HCT116 (cell line): ENCODE measurements around the gene KMT2B. TPM values are rescaled to one million over a fixed set of nuclear protein-coding genes. Genes with fewer than 3 reads are reported as not detected.

ENCODE experiments used
- ATAC-seq: fragments of 200-7000 bp; cut with Tn5 transposase; 2 replicates; pipeline ENCODE4 v1.9.1; 2020; ENCODE audit warnings: mild to moderate bottlenecking, moderate library complexity
- BruUV-seq: library from RNA; stranded (reverse); fragments of 400-500 nt; replicated peaks from 2 replicates; lab custom pipeline; 2021; lab: Mats Ljungman, UMichigan
- CTCF ChIA-PET: fragments of 300-600 bp; sonication (Branson Sonifier 250); formaldehyde crosslinking; loops from one replicate; lab custom pipeline; 2021; ENCODE audit warnings: antibody characterized with exemption; lab: Charles Lee
- POLR2A ChIA-PET: fragments of 300-600, 350-600 bp; sonication (Branson Sonifier 250); formaldehyde crosslinking; loops from one replicate; lab custom pipeline; 2021; ENCODE audit warnings: antibody characterized with exemption; lab: Charles Lee
- RAD21 ChIA-PET, 2 experiments: fragments of 300-600 bp; sonication (Branson Sonifier 250); formaldehyde crosslinking; loops; one replicate each; lab custom pipeline; 2023; ENCODE audit warnings: low total read pairs in 2 of 2; ENCODE audit not compliant: uncharacterized antibody in 2 of 2, unreplicated experiment in 2 of 2, low non-redundant PET in 1 of 2; lab: Charles Lee
- DNase-seq: peaks from one replicate; pipeline ENCODE4 v3.0.0-alpha.2; 2010; ENCODE audit warnings: low read depth, low spot score
- H2AFZ ChIP-seq: fragments of 200-600 bp; shearing (Covaris generic), sonication (generic); 2 replicates; pipeline ENCODE4 v1.6.1; 2017; ENCODE audit warnings: low read depth, mixed run types, mixed read lengths, antibody characterized with exemption, low read length; ENCODE audit not compliant: poor library complexity, severe bottlenecking
- H3K27ac ChIP-seq: 2 replicates; pipeline ENCODE4 v1.5.1; 2012; ENCODE audit warnings: low read depth, low read length
- H3K27me3 ChIP-seq: fragments of 200-600 bp; sonication (generic); 2 replicates; pipeline ENCODE4 v1.6.1; 2016; ENCODE audit warnings: mixed run types, low read length, mixed read lengths; ENCODE audit not compliant: insufficient read depth
- H3K36me3 ChIP-seq, 2 experiments: fragments of 200-500 bp in 1 of 2; fragments of 200-600 bp in 1 of 2; sonication (Bioruptor generic) in 1 of 2; sonication (generic) in 1 of 2; 2 replicates each; pipeline versions ENCODE4 v1.5.1 to v1.6.1; 2014 to 2016; ENCODE audit warnings: low read length in 2 of 2, inconsistent platforms in 1 of 2, mixed read lengths in 1 of 2, mixed run types in 1 of 2; ENCODE audit not compliant: insufficient read depth in 2 of 2, control insufficient read depth in 1 of 2
- H3K4me1 ChIP-seq, 2 experiments: fragments of 200-600 bp in 1 of 2; sonication (generic) in 1 of 2; 2 replicates each; pipeline versions ENCODE4 v1.5.1 to v1.6.1; 2012 to 2017; ENCODE audit warnings: low read length in 2 of 2, inconsistent platforms in 1 of 2, mild to moderate bottlenecking in 1 of 2, mixed read lengths in 1 of 2, mixed run types in 1 of 2, moderate library complexity in 1 of 2; ENCODE audit not compliant: insufficient read depth in 2 of 2, control insufficient read depth in 1 of 2
- H3K4me2 ChIP-seq: fragments of 200-600 bp; sonication (generic); 2 replicates; pipeline ENCODE4 v1.6.1; 2017; ENCODE audit warnings: mixed run types, low read length, mixed read lengths
- H3K4me3 ChIP-seq, 2 experiments: fragments of 200-600 bp in 1 of 2; sonication (generic) in 1 of 2; replicated peaks in 1 of 2; 2 replicates each; pipeline ENCODE4 v1.5.1; 2011 to 2016; ENCODE audit warnings: low read length in 2 of 2, control low read depth in 1 of 2, low read depth in 1 of 2, mild to moderate bottlenecking in 1 of 2, mixed read lengths in 1 of 2, mixed run types in 1 of 2
- H3K79me2 ChIP-seq: fragments of 200-600 bp; sonication (generic); 2 replicates; pipeline ENCODE4 v1.6.1; 2017; ENCODE audit warnings: mild to moderate bottlenecking, mixed run types, low read length, moderate library complexity, mixed read lengths; ENCODE audit not compliant: insufficient read depth
- H3K9ac ChIP-seq: fragments of 200-600 bp; sonication (generic); 2 replicates; pipeline ENCODE4 v1.6.1; 2016; ENCODE audit warnings: low read length, mixed read lengths
- H3K9me2 ChIP-seq: fragments of 200-600 bp; sonication (generic), shearing (Covaris generic); 2 replicates; pipeline ENCODE4 v1.6.1; 2017; ENCODE audit warnings: mixed run types, mild to moderate bottlenecking, moderate library complexity; ENCODE audit not compliant: insufficient read depth
- H3K9me3 ChIP-seq, 2 experiments: fragments of 200-500 bp in 1 of 2; fragments of 200-600 bp in 1 of 2; sonication (Bioruptor generic) in 1 of 2; sonication (generic) in 1 of 2; 2 replicates each; pipeline ENCODE4 v1.6.1; 2014 to 2017; ENCODE audit warnings: low read length in 2 of 2, mixed read lengths in 2 of 2, inconsistent platforms in 1 of 2, low read depth in 1 of 2, mild to moderate bottlenecking in 1 of 2, mixed run types in 1 of 2, moderate library complexity in 1 of 2; ENCODE audit not compliant: control insufficient read depth in 1 of 2, insufficient read depth in 1 of 2
- H4K20me1 ChIP-seq: fragments of 200-600 bp; sonication (generic), shearing (Covaris generic); 2 replicates; pipeline ENCODE4 v1.6.1; 2017; ENCODE audit warnings: mixed run types, mild to moderate bottlenecking, moderate library complexity; ENCODE audit not compliant: insufficient read depth
- EGR1 ChIP-seq: IDR thresholded peaks from 2 replicates; pipeline ENCODE4 v1.6.1; 2012; ENCODE audit warnings: low read depth
- EZH2phosphoT487 ChIP-seq: fragments of 200-600 bp; IDR thresholded peaks from 2 replicates; pipeline ENCODE4 v1.6.1; 2018; ENCODE audit warnings: antibody characterized with exemption, borderline replicate concordance
- FOSL1 ChIP-seq: IDR thresholded peaks from 2 replicates; pipeline ENCODE4 v1.6.1; 2012; ENCODE audit warnings: low read depth
- SIN3A ChIP-seq: IDR thresholded peaks from 2 replicates; pipeline ENCODE4 v1.6.1; 2012; ENCODE audit warnings: low read depth
- SP1 ChIP-seq: IDR thresholded peaks from 2 replicates; pipeline ENCODE4 v1.6.1; 2012; ENCODE audit warnings: low read depth
- SRF ChIP-seq: IDR thresholded peaks from 2 replicates; pipeline ENCODE4 v1.6.1; 2012; ENCODE audit warnings: low read depth
- TCF7L2 ChIP-seq: IDR thresholded peaks from 2 replicates; pipeline ENCODE4 v1.7.0; 2011; ENCODE audit warnings: borderline replicate concordance, inconsistent platforms; ENCODE audit not compliant: insufficient read depth, insufficient read length; ENCODE audit errors: extremely low read depth
- YY1 ChIP-seq: IDR thresholded peaks from 2 replicates; pipeline ENCODE4 v1.6.1; 2011; ENCODE audit warnings: low read length, low read depth, moderate library complexity, mild to moderate bottlenecking; ENCODE audit not compliant: insufficient replicate concordance; ENCODE audit errors: extremely low read depth
- intact Hi-C: fragments of 100-400 bp; cut with micrococcal nuclease; formaldehyde crosslinking; loops from 2 replicates; pipeline ENCODE4 v1.10.0; 2022
- total RNA-seq: library from RNA; stranded (reverse); gene quantifications from one replicate; pipeline ENCODE4 v1.2.1, GENCODE V29; 2021; ENCODE audit not compliant: unreplicated experiment
- TF ChIP-seq, protein P1 (sequence below), 3 experiments: fragments of 200-600 bp in 1 of 3; sonication (generic) in 1 of 3; IDR thresholded peaks in 2 of 3; conservative IDR thresholded peaks in 1 of 3; 2 replicates each; pipeline ENCODE4 v1.5.1; 2012 to 2017; ENCODE audit warnings: low read depth in 2 of 3, low read length in 2 of 3, antibody characterized with exemption in 1 of 3, borderline replicate concordance in 1 of 3, control low read depth in 1 of 3, mild to moderate bottlenecking in 1 of 3, mixed read lengths in 1 of 3, mixed run types in 1 of 3, moderate library complexity in 1 of 3; ENCODE audit not compliant: insufficient read depth in 1 of 3
- TF ChIP-seq, protein P2 (sequence below): IDR thresholded peaks from 2 replicates; pipeline ENCODE4 v1.6.1; 2012
- TF ChIP-seq, protein P3 (sequence below): IDR thresholded peaks from 2 replicates; pipeline ENCODE4 v1.6.1; 2012; ENCODE audit warnings: low read depth
- TF ChIP-seq, protein P4 (sequence below): IDR thresholded peaks from 2 replicates; pipeline ENCODE4 v1.6.1; 2011; ENCODE audit warnings: mild to moderate bottlenecking, low read length, moderate library complexity; ENCODE audit not compliant: insufficient replicate concordance; ENCODE audit errors: extremely low read depth

KMT2B gene
- total RNA-seq, 1 experiment from 2014 or later = 29.9 TPM

GRCh38 chr19:35733180-35734125, 15.7 kb downstream of the KMT2B start:
- Histone ChIP-seq H3K27me3 (no peaks in the 10 kb centered on the region), H3K9ac (no peak overlapping the region), H3K9me2 (no peaks in the 10 kb centered on the region), H3K4me3 (no peak overlapping the region), H4K20me1 (no peaks in the 10 kb centered on the region), H3K27ac (no peak overlapping the region), H3K9me3 (no peaks in the 10 kb centered on the region), H3K4me2 (no peak overlapping the region), H3K36me3 (peaks cover 46 to 54% of the 10 kb centered on the region in 2 experiments; a peak in 3 of 4 replicates), H2AFZ (no peak overlapping the region), H3K79me2 (no peaks in the 10 kb centered on the region), H3K4me1 (no peaks in the 10 kb centered on the region)
- DNase-seq (no peak), ATAC-seq (no peak)
- ChIA-PET RAD21 (no interaction called here), CTCF (no interaction called here), POLR2A (no interaction called here)
- no TSS peak for BruUV-seq
- TF ChIP-seq YY1 = no peak
- no peak for TF ChIP-seq SP1
- no peak for TF ChIP-seq FOSL1
- TF ChIP-seq TCF7L2 = no peak
- TF ChIP-seq EGR1 = no peak
- no peak for TF ChIP-seq SRF
- TF ChIP-seq, protein P1, sequence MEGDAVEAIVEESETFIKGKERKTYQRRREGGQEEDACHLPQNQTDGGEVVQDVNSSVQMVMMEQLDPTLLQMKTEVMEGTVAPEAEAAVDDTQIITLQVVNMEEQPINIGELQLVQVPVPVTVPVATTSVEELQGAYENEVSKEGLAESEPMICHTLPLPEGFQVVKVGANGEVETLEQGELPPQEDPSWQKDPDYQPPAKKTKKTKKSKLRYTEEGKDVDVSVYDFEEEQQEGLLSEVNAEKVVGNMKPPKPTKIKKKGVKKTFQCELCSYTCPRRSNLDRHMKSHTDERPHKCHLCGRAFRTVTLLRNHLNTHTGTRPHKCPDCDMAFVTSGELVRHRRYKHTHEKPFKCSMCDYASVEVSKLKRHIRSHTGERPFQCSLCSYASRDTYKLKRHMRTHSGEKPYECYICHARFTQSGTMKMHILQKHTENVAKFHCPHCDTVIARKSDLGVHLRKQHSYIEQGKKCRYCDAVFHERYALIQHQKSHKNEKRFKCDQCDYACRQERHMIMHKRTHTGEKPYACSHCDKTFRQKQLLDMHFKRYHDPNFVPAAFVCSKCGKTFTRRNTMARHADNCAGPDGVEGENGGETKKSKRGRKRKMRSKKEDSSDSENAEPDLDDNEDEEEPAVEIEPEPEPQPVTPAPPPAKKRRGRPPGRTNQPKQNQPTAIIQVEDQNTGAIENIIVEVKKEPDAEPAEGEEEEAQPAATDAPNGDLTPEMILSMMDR (IDR thresholded peaks at IDR 0.05 in 2 of 3, conservative IDR thresholded peaks at IDR 0.05 in 1 of 3; ENCODE audit: borderline replicate concordance in 1 of 3, insufficient read depth in 1 of 3, low read depth in 2 of 3, low read length in 2 of 3) = no peak
- TF ChIP-seq, protein P2, sequence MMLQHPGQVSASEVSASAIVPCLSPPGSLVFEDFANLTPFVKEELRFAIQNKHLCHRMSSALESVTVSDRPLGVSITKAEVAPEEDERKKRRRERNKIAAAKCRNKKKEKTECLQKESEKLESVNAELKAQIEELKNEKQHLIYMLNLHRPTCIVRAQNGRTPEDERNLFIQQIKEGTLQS = no peak
- TF ChIP-seq SIN3A = no peak
- TF ChIP-seq, protein P3, sequence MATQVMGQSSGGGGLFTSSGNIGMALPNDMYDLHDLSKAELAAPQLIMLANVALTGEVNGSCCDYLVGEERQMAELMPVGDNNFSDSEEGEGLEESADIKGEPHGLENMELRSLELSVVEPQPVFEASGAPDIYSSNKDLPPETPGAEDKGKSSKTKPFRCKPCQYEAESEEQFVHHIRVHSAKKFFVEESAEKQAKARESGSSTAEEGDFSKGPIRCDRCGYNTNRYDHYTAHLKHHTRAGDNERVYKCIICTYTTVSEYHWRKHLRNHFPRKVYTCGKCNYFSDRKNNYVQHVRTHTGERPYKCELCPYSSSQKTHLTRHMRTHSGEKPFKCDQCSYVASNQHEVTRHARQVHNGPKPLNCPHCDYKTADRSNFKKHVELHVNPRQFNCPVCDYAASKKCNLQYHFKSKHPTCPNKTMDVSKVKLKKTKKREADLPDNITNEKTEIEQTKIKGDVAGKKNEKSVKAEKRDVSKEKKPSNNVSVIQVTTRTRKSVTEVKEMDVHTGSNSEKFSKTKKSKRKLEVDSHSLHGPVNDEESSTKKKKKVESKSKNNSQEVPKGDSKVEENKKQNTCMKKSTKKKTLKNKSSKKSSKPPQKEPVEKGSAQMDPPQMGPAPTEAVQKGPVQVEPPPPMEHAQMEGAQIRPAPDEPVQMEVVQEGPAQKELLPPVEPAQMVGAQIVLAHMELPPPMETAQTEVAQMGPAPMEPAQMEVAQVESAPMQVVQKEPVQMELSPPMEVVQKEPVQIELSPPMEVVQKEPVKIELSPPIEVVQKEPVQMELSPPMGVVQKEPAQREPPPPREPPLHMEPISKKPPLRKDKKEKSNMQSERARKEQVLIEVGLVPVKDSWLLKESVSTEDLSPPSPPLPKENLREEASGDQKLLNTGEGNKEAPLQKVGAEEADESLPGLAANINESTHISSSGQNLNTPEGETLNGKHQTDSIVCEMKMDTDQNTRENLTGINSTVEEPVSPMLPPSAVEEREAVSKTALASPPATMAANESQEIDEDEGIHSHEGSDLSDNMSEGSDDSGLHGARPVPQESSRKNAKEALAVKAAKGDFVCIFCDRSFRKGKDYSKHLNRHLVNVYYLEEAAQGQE = no peak
- TF ChIP-seq, protein P4, sequence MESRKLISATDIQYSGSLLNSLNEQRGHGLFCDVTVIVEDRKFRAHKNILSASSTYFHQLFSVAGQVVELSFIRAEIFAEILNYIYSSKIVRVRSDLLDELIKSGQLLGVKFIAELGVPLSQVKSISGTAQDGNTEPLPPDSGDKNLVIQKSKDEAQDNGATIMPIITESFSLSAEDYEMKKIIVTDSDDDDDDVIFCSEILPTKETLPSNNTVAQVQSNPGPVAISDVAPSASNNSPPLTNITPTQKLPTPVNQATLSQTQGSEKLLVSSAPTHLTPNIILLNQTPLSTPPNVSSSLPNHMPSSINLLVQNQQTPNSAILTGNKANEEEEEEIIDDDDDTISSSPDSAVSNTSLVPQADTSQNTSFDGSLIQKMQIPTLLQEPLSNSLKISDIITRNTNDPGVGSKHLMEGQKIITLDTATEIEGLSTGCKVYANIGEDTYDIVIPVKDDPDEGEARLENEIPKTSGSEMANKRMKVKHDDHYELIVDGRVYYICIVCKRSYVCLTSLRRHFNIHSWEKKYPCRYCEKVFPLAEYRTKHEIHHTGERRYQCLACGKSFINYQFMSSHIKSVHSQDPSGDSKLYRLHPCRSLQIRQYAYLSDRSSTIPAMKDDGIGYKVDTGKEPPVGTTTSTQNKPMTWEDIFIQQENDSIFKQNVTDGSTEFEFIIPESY = no peak
- no peak for TF ChIP-seq EZH2phosphoT487
- intact Hi-C loops = no loop called here
